Gastroesophageal sphincter (tissue), 3 donors: ENCODE results near the gene C19orf38.

Experiments used
- CTCF ChIP-seq, 4 experiments: fragments of 200-600 bp in 2 of 4; fragments of 450-650 bp in 2 of 4; sonication (generic) in 1 of 4; IDR thresholded peaks; one replicate each; pipeline ENCODE4 v1.5.1; 2017 to 2019; ENCODE audit warnings: antibody characterized with exemption in 4 of 4, mild to moderate bottlenecking in 2 of 4, moderate library complexity in 2 of 4
- POLR2A ChIP-seq, 2 donors: fragments of 450-650 bp; IDR thresholded peaks; one replicate each; pipeline ENCODE4 v1.6.1; 2017; ENCODE audit warnings: antibody characterized with exemption in 2 of 2, mild to moderate bottlenecking in 2 of 2, moderate library complexity in 1 of 2
- POLR2AphosphoS5 ChIP-seq: sonication (generic); formaldehyde crosslinking; IDR thresholded peaks from one replicate; pipeline ENCODE4 v1.6.1; 2017; ENCODE audit warnings: antibody characterized with exemption

- no peak for TF ChIP-seq CTCF (IDR thresholded peaks at IDR 0.05)
- TF ChIP-seq POLR2A (IDR thresholded peaks at IDR 0.05), result no peak
- no peak for TF ChIP-seq POLR2AphosphoS5
Observed at GRCh38 chr19:10818301-10819123, 29.7 kb upstream of the C19orf38 start.
